HepG2 (cell line): ENCODE measurements around the gene CBR4. TPM values are rescaled to one million over a fixed set of nuclear protein-coding genes. Genes with fewer than 3 reads are reported as not detected.

Source experiments
- ATAC-seq: fragments of 200-7000 bp; cut with Tn5 transposase; 3 replicates; pipeline ENCODE4 v1.9.1; 2020; ENCODE audit warnings: mild to moderate bottlenecking, moderate library complexity
- BruUV-seq: library from RNA; stranded (reverse); fragments of 400-500 nt; replicated peaks from 2 replicates; lab custom pipeline; 2021; lab: Mats Ljungman, UMichigan
- CTCF ChIA-PET: fragments of 300-600 bp; formaldehyde crosslinking; extraction: SDS; loops from one replicate; lab custom pipeline; 2021; ENCODE audit warnings: low total read pairs, inconsistent platforms, low intra/inter-chr PET ratio; lab: Yijun Ruan, JAX
- POLR2A ChIA-PET: fragments of 350-600 bp; sonication (Branson Sonifier 250); formaldehyde crosslinking; loops from one replicate; lab custom pipeline; 2020; ENCODE audit warnings: antibody characterized with exemption, inconsistent platforms; lab: Yijun Ruan, JAX
- DNase-seq: peaks from one replicate; pipeline ENCODE4 v3.0.0-alpha.2; 2015; ENCODE audit warnings: low spot score
- FAIRE-seq: peaks from 3 replicates; lab custom pipeline; 2011; peaks lifted over from hg19 to GRCh38; lab: Jason Lieb, UNC
- H2AFZ ChIP-seq: one replicate; pipeline ENCODE4 v1.6.1; 2011; ENCODE audit warnings: low read length, inconsistent platforms
- H3K27ac ChIP-seq: fragments of 300-600 bp; 3 replicates; pipeline ENCODE4 v1.8.0; 2011; ENCODE audit warnings: mixed run types, mild to moderate bottlenecking, mixed read lengths, low read length, inconsistent platforms; ENCODE audit not compliant: insufficient read depth; ENCODE audit errors: extremely low read length
- H3K27me3 ChIP-seq, 2 experiments: fragments of 200-600 bp in 1 of 2; 2 replicates in 1 of 2; 3 replicates in 1 of 2; pipeline versions ENCODE4 v1.6.0 to v1.8.0; 2011; ENCODE audit warnings: low read length in 2 of 2, mild to moderate bottlenecking in 2 of 2, moderate library complexity in 2 of 2, inconsistent platforms in 1 of 2; ENCODE audit not compliant: insufficient read depth in 2 of 2, control insufficient read depth in 1 of 2
- H3K36me3 ChIP-seq, 2 experiments: fragments of 200-600 bp in 1 of 2; replicated peaks in 1 of 2; 2 replicates in 1 of 2; 3 replicates in 1 of 2; pipeline versions ENCODE4 v1.5.1 to v1.8.0; 2011; ENCODE audit warnings: low read length in 2 of 2, inconsistent platforms in 1 of 2; ENCODE audit not compliant: insufficient read depth in 2 of 2, control insufficient read depth in 1 of 2
- H3K4me1 ChIP-seq: 2 replicates; pipeline ENCODE4 v1.5.1; 2012; ENCODE audit warnings: low read length, inconsistent platforms; ENCODE audit not compliant: insufficient read depth
- H3K4me2 ChIP-seq: 2 replicates; pipeline ENCODE4 v1.6.0; 2011; ENCODE audit warnings: low read depth, low read length, inconsistent platforms
- H3K4me3 ChIP-seq, 3 experiments: fragments of 200-600 bp in 1 of 3; sonication (generic), shearing (Covaris generic) in 1 of 3; replicated peaks in 1 of 3; 2 replicates each; pipeline ENCODE4 v1.5.1; 2011 to 2016; ENCODE audit warnings: low read length in 3 of 3, inconsistent platforms in 2 of 3, low read depth in 2 of 3, mild to moderate bottlenecking in 2 of 3, control low read depth in 1 of 3, mixed read lengths in 1 of 3; ENCODE audit not compliant: insufficient read depth in 1 of 3
- H3K79me2 ChIP-seq: one replicate; pipeline ENCODE4 v1.6.1; 2011; ENCODE audit warnings: low read length, inconsistent platforms; ENCODE audit not compliant: insufficient read depth
- H3K9ac ChIP-seq: 2 replicates; pipeline ENCODE4 v1.6.0; 2011; ENCODE audit warnings: mild to moderate bottlenecking, low read depth, low read length, inconsistent platforms; ENCODE audit not compliant: insufficient read depth
- H3K9me3 ChIP-seq: 2 replicates; pipeline ENCODE4 v1.5.1; 2012; ENCODE audit warnings: mild to moderate bottlenecking, low read length
- H4K20me1 ChIP-seq: 2 replicates; pipeline ENCODE4 v1.6.0; 2011; ENCODE audit warnings: inconsistent platforms, mild to moderate bottlenecking, low read length, moderate library complexity; ENCODE audit not compliant: insufficient read depth
- ARHGAP35 ChIP-seq: sonication (generic); formaldehyde crosslinking; IDR thresholded peaks from 2 replicates; pipeline ENCODE4 v1.9.0; 2022; ENCODE audit warnings: mild to moderate bottlenecking, inconsistent platforms, moderate library complexity, missing genetic modification reagents, borderline replicate concordance
- ARNT2 ChIP-seq: sonication (generic); formaldehyde crosslinking; IDR thresholded peaks from 2 replicates; pipeline ENCODE4 v1.8.0; 2022; ENCODE audit warnings: mild to moderate bottlenecking, low read depth, missing genetic modification reagents, moderate library complexity
- GABPA ChIP-seq, 2 experiments: IDR thresholded peaks; 2 replicates each; pipeline ENCODE4 v1.6.1; 2011 to 2016; ENCODE audit warnings: low read depth in 2 of 2, low read length in 1 of 2, missing biosample characterization in 1 of 2, missing genetic modification characterization in 1 of 2
- HNRNPUL1 ChIP-seq: fragments of 200-400 bp; formaldehyde crosslinking; IDR thresholded peaks from 2 replicates; pipeline ENCODE4 v1.6.1; 2017; ENCODE audit warnings: low read depth, mild to moderate bottlenecking, low read length, moderate library complexity
- MXD4 ChIP-seq: IDR thresholded peaks from 2 replicates; pipeline ENCODE4 v1.6.1; 2016; ENCODE audit warnings: mild to moderate bottlenecking, missing biosample characterization, missing genetic modification reagents
- PAF1 ChIP-seq: IDR thresholded peaks from 2 replicates; pipeline ENCODE4 v1.6.1; 2016; ENCODE audit warnings: missing genetic modification reagents, missing compliant biosample characterization
- SRF ChIP-seq: IDR thresholded peaks from 2 replicates; pipeline ENCODE4 v1.6.1; 2011; ENCODE audit warnings: mild to moderate bottlenecking, low read depth, low read length, moderate library complexity
- U2AF2 ChIP-seq: fragments of 200-400 bp; formaldehyde crosslinking; IDR thresholded peaks from 2 replicates; pipeline ENCODE4 v1.6.1; 2017; ENCODE audit warnings: low read depth, mild to moderate bottlenecking, low read length
- ZBTB49 ChIP-seq: sonication (generic); formaldehyde crosslinking; IDR thresholded peaks from 2 replicates; pipeline ENCODE4 v1.4.0; 2020; ENCODE audit warnings: missing genetic modification reagents, borderline replicate concordance
- ZFY ChIP-seq: sonication (generic); formaldehyde crosslinking; IDR thresholded peaks from 2 replicates; pipeline ENCODE4 v1.4.0; 2020; ENCODE audit warnings: missing genetic modification reagents
- ZKSCAN1 ChIP-seq: fragments of 150-350 bp; IDR thresholded peaks from 2 replicates; pipeline ENCODE4 v1.6.1; 2014; ENCODE audit warnings: low read length
- ZMYM4 ChIP-seq: sonication (generic); formaldehyde crosslinking; IDR thresholded peaks from 2 replicates; pipeline ENCODE4 v1.8.1; 2023; ENCODE audit warnings: mild to moderate bottlenecking, missing genetic modification reagents
- ZNF354B ChIP-seq: sonication (generic); formaldehyde crosslinking; IDR thresholded peaks from 2 replicates; pipeline ENCODE4 v1.8.0; 2022; ENCODE audit warnings: mild to moderate bottlenecking, missing genetic modification reagents
- ZNF407 ChIP-seq: sonication (generic); formaldehyde crosslinking; IDR thresholded peaks from one replicate; pipeline ENCODE4 v1.5.1; 2020; ENCODE audit warnings: mild to moderate bottlenecking, missing genetic modification reagents; ENCODE audit errors: not compliant biosample characterization
- WGBS: methylation state at CpG from one replicate; pipeline ENCODE4 v1.1.6; 2017; ENCODE audit warnings: low lambda C conversion rate; 5-methylcytosine and 5-hydroxymethylcytosine counted together
- in situ Hi-C: cut with HindIII; loops from 2 replicates; pipeline ENCODE4 v1.10.0; 2017; ENCODE audit warnings: low pct_unique_long_range_greater_than_20kb; ENCODE audit not compliant: extremely low pct_ligation_motif_present
- intact Hi-C: fragments of 100-400 bp; cut with micrococcal nuclease; formaldehyde crosslinking; loops from one replicate; pipeline ENCODE4 v1.10.0; 2022; ENCODE audit not compliant: unreplicated experiment
- polyA plus RNA-seq, 8 experiments: library from polyadenylated mRNA; depleted of rRNA in 3 of 8; stranded (reverse) in 7 of 8; unstranded in 1 of 8; fragments of >200 nt; fragmentation: Illumina TruSeq in 4 of 8; extraction: Trizol in 4 of 8; gene quantifications; 2 replicates each; pipeline versions ENCODE4 v1.2.1 to v1.2.3, GENCODE V29; 2011 to 2016; ENCODE audit warnings: low read depth in 4 of 8, missing spikeins in 1 of 8, mixed read lengths in 1 of 8; ENCODE audit not compliant: insufficient read depth in 1 of 8
- total RNA-seq, 5 experiments: library from RNA; depleted of rRNA; stranded (reverse); fragments of >200 nt; fragmentation: Illumina TruSeq; extraction: Trizol; gene quantifications; 2 replicates each; pipeline ENCODE4 v1.2.3, GENCODE V29; 2016; ENCODE audit warnings: low read depth in 1 of 5

Gene CBR4
- total and polyA plus RNA-seq, 2 of the 13 experiments (the other 11 are each of a cell fraction or from before 2014, with no cell fraction given), result 7.3 to 20.7 TPM

GRCh38 chr4:169018406-169018805 lies 8.4 kb upstream of the CBR4 start:
- ChIA-PET CTCF (no interaction called here), POLR2A (no interaction called here)
- no peak for ATAC-seq
- FAIRE-seq, result no peak
- no peak overlapping the region for H3K4me2 ChIP-seq
- H3K36me3 ChIP-seq, result no peaks in the 10 kb centered on the region
- no peaks in the 10 kb centered on the region for H3K27me3 ChIP-seq
- H3K79me2 ChIP-seq, result no peaks in the 10 kb centered on the region
- no TSS peak for BruUV-seq
- H3K9me3 ChIP-seq, result no peaks in the 10 kb centered on the region
- H3K4me1 ChIP-seq, result peaks cover 24% of the 10 kb centered on the region
- H3K4me3 ChIP-seq, result no peak overlapping the region
- H3K27ac ChIP-seq, result no peak overlapping the region
- H2AFZ ChIP-seq, result no peak overlapping the region
- H3K9ac ChIP-seq, result no peak overlapping the region
- 81% methylated on average over 1 of the region's 1 CpG for WGBS
- in situ Hi-C loops, result no loop called here
- intact Hi-C loops, result no loop called here
- H4K20me1 ChIP-seq, result no peaks in the 10 kb centered on the region
- no peak for DNase-seq
- TF ChIP-seq ZBTB49 (no peak), ZMYM4 (CRISPR knock-in tag) (no peak), MXD4 (CRISPR knock-in tag) (no peak), ZFY (CRISPR knock-in tag) (no peak), SRF (no peak), PAF1 (CRISPR knock-in tag) (no peak), ARHGAP35 (CRISPR knock-in tag) (no peak), ARNT2 (CRISPR knock-in tag) (no peak), U2AF2 (no peak), HNRNPUL1 (no peak), ZNF407 (CRISPR knock-in tag) (no peak), ZNF354B (CRISPR knock-in tag) (no peak), GABPA (IDR thresholded peaks at IDR 0.05; ENCODE audit: low read depth, low read length) (no peak), GABPA (CRISPR knock-in tag; IDR thresholded peaks at IDR 0.05; ENCODE audit: low read depth) (no peak), ZKSCAN1 (no peak)
